ENCODE data around the gene CLIC6. TPM values are rescaled to one million over a fixed set of nuclear protein-coding genes. Genes with fewer than 3 reads are reported as not detected.

Gene CLIC6
- total RNA-seq, 2 donors from 2014 or later: 2.8 to 7.3 TPM

DNA sequence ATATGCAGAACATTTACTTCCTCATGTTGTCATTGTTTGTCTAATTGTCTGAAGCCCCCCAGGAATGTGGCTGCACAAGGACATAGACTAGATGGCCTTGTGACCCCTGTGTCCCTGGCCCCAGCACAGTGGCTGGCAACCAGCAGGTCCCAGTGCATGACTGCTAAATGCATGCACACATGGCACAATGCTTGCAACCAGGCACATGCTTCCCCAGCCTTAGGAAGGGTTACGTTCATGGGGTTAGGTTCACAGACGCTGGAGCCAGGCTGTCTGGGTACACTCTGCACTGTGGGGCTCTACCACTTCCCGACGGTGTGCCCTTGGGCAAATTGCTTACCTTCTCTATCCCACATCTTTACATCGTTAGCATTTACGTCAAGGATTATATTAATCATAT is 21.2 kb upstream of the CLIC6 start:
- H3K4me3 ChIP-seq: no peak overlapping the region

DNA sequence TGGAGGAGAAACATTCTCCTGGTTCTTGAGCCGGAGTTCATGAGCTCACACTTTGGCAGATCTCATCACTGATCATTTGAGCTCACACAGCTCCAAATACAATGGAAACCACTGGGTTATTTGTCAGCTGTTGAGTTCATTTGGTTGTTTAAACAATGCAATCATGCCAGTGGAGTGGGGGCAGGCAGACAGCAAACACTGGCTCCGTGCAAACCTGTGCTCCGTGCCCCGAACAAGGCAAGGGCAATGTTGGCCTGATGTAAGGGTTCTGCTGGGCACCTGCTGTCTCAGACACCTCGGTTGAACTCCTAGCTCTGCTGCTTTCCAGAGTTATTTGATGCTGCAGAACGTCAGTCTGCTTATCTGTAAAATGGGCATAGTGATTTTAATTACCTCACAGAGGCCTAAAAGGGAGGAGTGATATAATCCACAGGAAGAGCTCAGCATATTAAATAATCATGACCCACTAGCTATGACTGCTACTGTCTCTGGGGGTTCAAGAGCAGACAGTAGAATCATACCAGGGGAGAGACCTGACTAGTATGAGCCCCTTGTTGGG is 20.0 kb upstream of the CLIC6 start:
- no peaks in the 10 kb centered on the region for H3K9me3 ChIP-seq
- ATAC-seq (ENCODE audit: insufficient number of reproducible peaks, low FRiP score, low read depth) (no peak), DNase-seq (ENCODE audit: low spot score) (no peak)
- H3K4me3 ChIP-seq: no peak overlapping the region
- H3K27me3 ChIP-seq (replicated peaks; ENCODE audit: insufficient read depth): no peaks in the 10 kb centered on the region
- no peaks in the 10 kb centered on the region for H3K36me3 ChIP-seq
- H3K27ac ChIP-seq: no peak overlapping the region
- TF ChIP-seq, protein P1, sequence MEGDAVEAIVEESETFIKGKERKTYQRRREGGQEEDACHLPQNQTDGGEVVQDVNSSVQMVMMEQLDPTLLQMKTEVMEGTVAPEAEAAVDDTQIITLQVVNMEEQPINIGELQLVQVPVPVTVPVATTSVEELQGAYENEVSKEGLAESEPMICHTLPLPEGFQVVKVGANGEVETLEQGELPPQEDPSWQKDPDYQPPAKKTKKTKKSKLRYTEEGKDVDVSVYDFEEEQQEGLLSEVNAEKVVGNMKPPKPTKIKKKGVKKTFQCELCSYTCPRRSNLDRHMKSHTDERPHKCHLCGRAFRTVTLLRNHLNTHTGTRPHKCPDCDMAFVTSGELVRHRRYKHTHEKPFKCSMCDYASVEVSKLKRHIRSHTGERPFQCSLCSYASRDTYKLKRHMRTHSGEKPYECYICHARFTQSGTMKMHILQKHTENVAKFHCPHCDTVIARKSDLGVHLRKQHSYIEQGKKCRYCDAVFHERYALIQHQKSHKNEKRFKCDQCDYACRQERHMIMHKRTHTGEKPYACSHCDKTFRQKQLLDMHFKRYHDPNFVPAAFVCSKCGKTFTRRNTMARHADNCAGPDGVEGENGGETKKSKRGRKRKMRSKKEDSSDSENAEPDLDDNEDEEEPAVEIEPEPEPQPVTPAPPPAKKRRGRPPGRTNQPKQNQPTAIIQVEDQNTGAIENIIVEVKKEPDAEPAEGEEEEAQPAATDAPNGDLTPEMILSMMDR (IDR thresholded peaks at IDR 0.05): no peak
- no peaks in the 10 kb centered on the region for H3K4me1 ChIP-seq (ENCODE audit: control insufficient read depth in 1 of 2, low read depth in 2 of 2)

More for the DNA sequence above, 21.2 kb upstream of the CLIC6 start:
- no peaks in the 10 kb centered on the region for H3K4me1 ChIP-seq (ENCODE audit: control insufficient read depth in 1 of 2, low read depth in 2 of 2)
- H3K9me3 ChIP-seq: no peaks in the 10 kb centered on the region
- ATAC-seq (ENCODE audit: insufficient number of reproducible peaks, low FRiP score, low read depth) (no peak), DNase-seq (ENCODE audit: low spot score) (no peak)
- no peaks in the 10 kb centered on the region for H3K36me3 ChIP-seq
- TF ChIP-seq, protein P1 (IDR thresholded peaks at IDR 0.05): no peak
- H3K27ac ChIP-seq: no peak overlapping the region
- no peaks in the 10 kb centered on the region for H3K27me3 ChIP-seq (replicated peaks; ENCODE audit: insufficient read depth)

- ATAC-seq (ENCODE audit: insufficient number of reproducible peaks, low FRiP score, low read depth) (no peak), DNase-seq (ENCODE audit: low spot score) (no peak)
- TF ChIP-seq, protein P1 (IDR thresholded peaks at IDR 0.05): no peak
- no peak overlapping the region for H3K4me3 ChIP-seq
- no peaks in the 10 kb centered on the region for H3K27me3 ChIP-seq (replicated peaks; ENCODE audit: insufficient read depth)
- H3K36me3 ChIP-seq: no peaks in the 10 kb centered on the region
- no peak overlapping the region for H3K27ac ChIP-seq
- H3K4me1 ChIP-seq (ENCODE audit: control insufficient read depth in 1 of 2, low read depth in 2 of 2): no peaks in the 10 kb centered on the region
- no peaks in the 10 kb centered on the region for H3K9me3 ChIP-seq
Measured at GRCh38 chr21:34649400-34649799, 19.4 kb upstream of the CLIC6 start.

GRCh38 chr21:34650861-34651431 is 17.8 kb upstream of the CLIC6 start:
- Histone ChIP-seq H3K9me3 (no peaks in the 10 kb centered on the region), H3K27ac (no peak overlapping the region), H3K4me1 (ENCODE audit: control insufficient read depth in 1 of 2, low read depth in 2 of 2) (no peaks in the 10 kb centered on the region), H3K36me3 (no peaks in the 10 kb centered on the region), H3K4me3 (no peak overlapping the region), H3K27me3 (replicated peaks; ENCODE audit: insufficient read depth) (no peaks in the 10 kb centered on the region)
- TF ChIP-seq, protein P1 (IDR thresholded peaks at IDR 0.05): no peak
- ATAC-seq (ENCODE audit: insufficient number of reproducible peaks, low FRiP score, low read depth) (no peak), DNase-seq (ENCODE audit: low spot score) (no peak)

GRCh38 chr21:34651642-34652041 is 17.2 kb upstream of the CLIC6 start:
- no peak for DNase-seq (ENCODE audit: low spot score)
- Histone ChIP-seq H3K4me1 (ENCODE audit: control insufficient read depth in 1 of 2, low read depth in 2 of 2) (no peaks in the 10 kb centered on the region), H3K27me3 (replicated peaks; ENCODE audit: insufficient read depth) (no peaks in the 10 kb centered on the region), H3K36me3 (no peaks in the 10 kb centered on the region), H3K27ac (no peak overlapping the region), H3K4me3 (no peak overlapping the region), H3K9me3 (no peaks in the 10 kb centered on the region)
- ATAC-seq (ENCODE audit: insufficient number of reproducible peaks, low FRiP score, low read depth): no peak
- TF ChIP-seq, protein P1 (IDR thresholded peaks at IDR 0.05): no peak
